ENCODE data around the gene EIF3I.

DNA sequence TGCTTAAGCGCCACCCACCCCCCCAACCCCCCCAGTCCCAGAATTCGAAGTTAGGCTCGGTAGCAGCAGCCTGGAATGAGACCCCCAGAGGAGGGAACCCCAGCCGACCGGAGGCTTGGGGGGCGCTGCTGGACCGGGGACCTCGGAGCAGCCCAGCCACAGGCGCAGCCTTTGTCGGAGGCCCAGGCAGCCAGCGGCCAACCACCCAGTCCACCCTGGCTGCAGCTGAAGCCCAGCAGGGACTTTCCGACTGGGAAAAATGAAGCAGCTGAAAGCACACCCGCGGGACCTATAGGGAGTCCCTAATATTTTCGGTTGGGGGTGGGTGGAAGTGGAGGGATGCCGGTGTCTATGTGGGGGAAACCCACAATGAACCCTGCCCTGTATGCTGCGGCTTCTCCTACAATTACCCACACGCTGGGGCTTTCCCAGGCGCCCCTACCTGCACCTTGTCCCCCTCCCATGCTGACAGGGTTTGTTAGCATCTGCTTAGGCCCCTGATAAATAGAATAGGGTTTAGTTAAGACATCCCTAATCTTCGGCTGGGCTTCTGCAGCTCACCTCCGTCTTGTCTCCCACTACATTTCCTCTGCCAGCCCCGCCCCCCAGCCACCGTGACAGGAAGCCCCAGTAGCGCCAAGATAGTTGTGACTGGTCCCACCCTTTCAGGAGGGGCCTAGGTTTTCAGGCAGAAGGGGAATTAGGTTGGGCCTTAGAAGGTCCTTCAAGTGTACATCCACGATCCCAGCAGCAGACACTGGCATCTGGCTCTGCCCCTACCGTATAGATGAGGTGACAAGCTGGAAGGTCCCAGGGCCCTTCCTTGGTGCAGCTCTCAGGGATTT, 21.0 kb upstream of the EIF3I start:
- no peak for TF ChIP-seq CTCF (IDR thresholded peaks at IDR 0.05; ENCODE audit: low read depth, low read length)
- no peak for TF ChIP-seq EZH2phosphoT487 (IDR thresholded peaks at IDR 0.05; ENCODE audit: low read depth)

Data from OCI-LY3 (cell line).